Stimulated activated CD4-positive, alpha-beta T cell treated with anti-CD3 and anti-CD28 coated beads, Interleukin-15, amount 100 ng/mL, for 1 hour (primary cell): Measurements from ENCODE around the gene FAM156A.
"Not testable (repeated sequence)": the region's sequence is repeated elsewhere in the genome, so short reads cannot be mapped to it uniquely, and the experiment has no call there.

Experiments
- DNase-seq, 2 donors: peaks; one replicate each; pipeline ENCODE4 v3.0.0-alpha.2; 2020; ENCODE audit warnings: low read depth in 1 of 2, low spot score in 1 of 2

The FAM156A gene

DNA sequence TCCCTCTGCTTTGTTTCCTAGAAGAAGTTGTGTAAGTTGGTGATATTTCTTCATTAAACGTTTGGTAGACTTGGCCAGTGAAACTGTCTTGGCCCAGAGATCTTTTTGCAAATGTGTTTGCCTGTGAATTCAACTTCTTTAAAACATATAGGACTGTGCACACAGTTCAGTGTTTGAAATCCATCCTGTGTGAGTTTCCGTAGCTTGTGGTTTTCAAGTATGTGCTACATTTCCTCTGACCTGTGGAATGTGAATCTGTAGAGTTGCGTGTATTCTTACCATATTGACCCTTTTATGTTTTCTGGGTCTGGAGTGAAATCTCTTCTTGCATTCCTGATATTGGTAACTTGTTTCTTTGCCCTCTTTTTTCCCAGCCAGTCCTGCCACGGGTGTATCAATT lies 52.2 kb downstream of the FAM156A start:
- not testable (repeated sequence) for DNase-seq

DNA sequence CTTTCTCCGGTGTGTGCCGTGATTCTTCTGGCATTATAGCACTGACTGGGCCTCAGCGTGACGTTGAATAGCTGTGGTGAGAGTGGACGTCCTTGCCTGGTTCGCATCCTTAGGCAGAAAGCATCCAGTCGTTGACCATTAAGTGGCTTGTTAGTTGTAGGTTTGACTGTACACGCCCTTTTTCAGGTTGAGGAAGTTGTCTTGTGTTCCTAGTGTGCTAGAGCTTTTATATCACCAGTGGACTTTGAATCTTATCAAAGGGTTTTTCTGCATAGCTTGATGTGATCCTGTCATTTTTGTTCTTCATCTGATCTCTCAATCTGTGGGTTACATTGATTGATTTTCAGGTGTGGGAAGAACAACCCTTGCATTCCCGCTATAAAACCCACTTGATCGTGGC lies 52.8 kb downstream of the FAM156A start:
- not testable (repeated sequence) for DNase-seq
